ENCODE data around the gene ST3GAL3. TPM values are rescaled to one million over a fixed set of nuclear protein-coding genes. Genes with fewer than 3 reads are reported as not detected.

ST3GAL3 gene
- total RNA-seq, 1 experiment from 2014 or later: 8.6 TPM

GRCh38 chr1:43912607-43913006 is 205.3 kb downstream of the ST3GAL3 start:
- Mint-ChIP-seq H3K36me3 (no peaks in the 10 kb centered on the region), H3K27me3 (ENCODE audit: low read depth) (peaks cover 12% of the 10 kb centered on the region), H3K27ac (no peak overlapping the region; the same call in none of the 2 replicates), H3K9me3 (no peaks in the 10 kb centered on the region), H3K4me1 (peaks cover 32% of the 10 kb centered on the region), H3K4me3 (no peak overlapping the region)
- DNase-seq (ENCODE audit: low spot score) (peak; percentile 65), ATAC-seq (peak; percentile 81)
- TF ChIP-seq ZNF423 (CRISPR knock-in tag; IDR thresholded peaks at IDR 0.05): peak; percentile 88
- TF ChIP-seq CDX4 (CRISPR knock-in tag; IDR thresholded peaks at IDR 0.05; ENCODE audit: borderline replicate concordance): no peak
- TF ChIP-seq FOXJ3 (CRISPR knock-in tag; IDR thresholded peaks at IDR 0.05; ENCODE audit: borderline replicate concordance): no peak
- CTCF ChIA-PET: interaction anchor here (1.0 to 8.2 kb wide), 6 partner anchors 17 to 148 kb away, joined by 3 to 96 read pairs (median 18); partner anchors contain the start of gene ARTN
- POLR2A ChIA-PET: interaction anchor here (0.6 to 1.1 kb wide), 3 partner anchors 21 to 262 kb away, joined by 3 read pairs; partner anchors contain the start of gene KDM4A

- peaks cover 32% of the 10 kb centered on the region for H3K4me1 Mint-ChIP-seq
- TF ChIP-seq ERG (CRISPR knock-in tag; IDR thresholded peaks at IDR 0.05): no peak
- no peak for TF ChIP-seq TP53 (CRISPR knock-in tag; IDR thresholded peaks at IDR 0.05)
- no peak for TF ChIP-seq GTF2I (CRISPR knock-in tag; conservative IDR thresholded peaks at IDR 0.05)
- no peak for TF ChIP-seq EMX1 (CRISPR knock-in tag; IDR thresholded peaks at IDR 0.05)
- TF ChIP-seq ZNF281 (CRISPR knock-in tag; IDR thresholded peaks at IDR 0.05): no peak
- TF ChIP-seq GRHL2 (CRISPR knock-in tag; IDR thresholded peaks at IDR 0.05; ENCODE audit: insufficient replicate concordance, severe bottlenecking): no peak
- TF ChIP-seq SP1 (CRISPR knock-in tag; conservative IDR thresholded peaks at IDR 0.05): no peak
- no peak for TF ChIP-seq JUN (CRISPR knock-in tag; IDR thresholded peaks at IDR 0.05)
- no peak for TF ChIP-seq ZNF532 (CRISPR knock-in tag; IDR thresholded peaks at IDR 0.05; ENCODE audit: borderline replicate concordance)
- no peak for TF ChIP-seq NFYB (CRISPR knock-in tag; conservative IDR thresholded peaks at IDR 0.05; ENCODE audit: low read depth)
- no peak for TF ChIP-seq IRF1 (CRISPR knock-in tag; IDR thresholded peaks at IDR 0.05)
- no peak for TF ChIP-seq FOXK1 (CRISPR knock-in tag; IDR thresholded peaks at IDR 0.05)
- no peak overlapping the region for H3K4me3 Mint-ChIP-seq
- H3K27ac Mint-ChIP-seq: no peak overlapping the region; the same call in 1 of the 2 replicates
- ChIA-PET CTCF (interaction anchor here (1.0 to 8.2 kb wide), 7 partner anchors 17 to 148 kb away, joined by 3 to 96 read pairs (median 5); partner anchors contain the start of gene ARTN), POLR2A (interaction anchor here (0.7 kb wide), 1 partner anchor 113 kb away, joined by 3 read pairs; no protein-coding TSS in a partner anchor)
- no peaks in the 10 kb centered on the region for H3K9me3 Mint-ChIP-seq
- ATAC-seq: no peak
- H3K36me3 Mint-ChIP-seq: no peaks in the 10 kb centered on the region
- DNase-seq (ENCODE audit: low spot score): no peak
- H3K27me3 Mint-ChIP-seq (ENCODE audit: low read depth): peaks cover 7% of the 10 kb centered on the region
Observed at GRCh38 chr1:43913051-43913501, 205.7 kb downstream of the ST3GAL3 start.

Measured in WTC11 (cell line).